ENCODE measurements around the gene NOS1.

DNA sequence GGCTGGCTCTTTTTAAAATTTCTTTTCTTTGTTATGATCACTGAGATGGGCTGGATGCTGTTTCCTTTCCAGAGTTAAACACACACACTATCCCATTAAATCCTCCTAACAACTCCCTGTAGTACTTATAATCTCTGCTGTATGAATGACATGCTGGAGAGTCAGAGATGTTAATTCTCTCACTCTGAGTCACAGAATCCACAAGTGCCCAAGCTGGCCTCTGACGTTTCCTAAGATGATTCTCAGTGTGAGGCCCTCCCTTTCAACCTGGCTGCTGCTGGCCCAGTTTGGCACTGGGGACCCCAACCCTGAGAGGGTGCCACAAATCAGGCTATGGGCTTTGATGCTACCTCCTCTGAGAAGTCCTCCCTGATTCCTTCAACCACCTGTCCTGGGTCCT lies 5.4 kb downstream of the NOS1 start:
- TF ChIP-seq POLR2A (IDR thresholded peaks at IDR 0.05) (no peak), CTCF (IDR thresholded peaks at IDR 0.05) (no peak), POLR2AphosphoS5 (IDR thresholded peaks at IDR 0.05) (no peak)

Measured in breast epithelium (tissue), 3 donors.